ENCODE measurements around the gene REX1BD.

Gene REX1BD

GRCh38 chr19:18562086-18562485 lies 26.5 kb upstream of the REX1BD start:
- TF ChIP-seq, protein P1, sequence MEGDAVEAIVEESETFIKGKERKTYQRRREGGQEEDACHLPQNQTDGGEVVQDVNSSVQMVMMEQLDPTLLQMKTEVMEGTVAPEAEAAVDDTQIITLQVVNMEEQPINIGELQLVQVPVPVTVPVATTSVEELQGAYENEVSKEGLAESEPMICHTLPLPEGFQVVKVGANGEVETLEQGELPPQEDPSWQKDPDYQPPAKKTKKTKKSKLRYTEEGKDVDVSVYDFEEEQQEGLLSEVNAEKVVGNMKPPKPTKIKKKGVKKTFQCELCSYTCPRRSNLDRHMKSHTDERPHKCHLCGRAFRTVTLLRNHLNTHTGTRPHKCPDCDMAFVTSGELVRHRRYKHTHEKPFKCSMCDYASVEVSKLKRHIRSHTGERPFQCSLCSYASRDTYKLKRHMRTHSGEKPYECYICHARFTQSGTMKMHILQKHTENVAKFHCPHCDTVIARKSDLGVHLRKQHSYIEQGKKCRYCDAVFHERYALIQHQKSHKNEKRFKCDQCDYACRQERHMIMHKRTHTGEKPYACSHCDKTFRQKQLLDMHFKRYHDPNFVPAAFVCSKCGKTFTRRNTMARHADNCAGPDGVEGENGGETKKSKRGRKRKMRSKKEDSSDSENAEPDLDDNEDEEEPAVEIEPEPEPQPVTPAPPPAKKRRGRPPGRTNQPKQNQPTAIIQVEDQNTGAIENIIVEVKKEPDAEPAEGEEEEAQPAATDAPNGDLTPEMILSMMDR (IDR thresholded peaks at IDR 0.05; ENCODE audit: insufficient read depth, low read depth, low read length, missing control alignments) = no peak
- no peak overlapping the region for H3K4me3 ChIP-seq (ENCODE audit: low read length)
- DNase-seq (ENCODE audit: low read depth) = no peak

GRCh38 chr19:18566953-18567352 lies 21.6 kb upstream of the REX1BD start:
- no peak for DNase-seq (ENCODE audit: low read depth)
- H3K4me3 ChIP-seq (ENCODE audit: low read length) = no peak overlapping the region
- TF ChIP-seq, protein P1 (IDR thresholded peaks at IDR 0.05; ENCODE audit: insufficient read depth, low read depth, low read length, missing control alignments) = no peak

- TF ChIP-seq, protein P1 (IDR thresholded peaks at IDR 0.05; ENCODE audit: insufficient read depth, low read depth, low read length, missing control alignments) = no peak
- no peak overlapping the region for H3K4me3 ChIP-seq (ENCODE audit: low read length)
- no peak for DNase-seq (ENCODE audit: low read depth)
These were observed 20.2 kb upstream of the REX1BD start for GRCh38 chr19:18568367-18568766.

DNA sequence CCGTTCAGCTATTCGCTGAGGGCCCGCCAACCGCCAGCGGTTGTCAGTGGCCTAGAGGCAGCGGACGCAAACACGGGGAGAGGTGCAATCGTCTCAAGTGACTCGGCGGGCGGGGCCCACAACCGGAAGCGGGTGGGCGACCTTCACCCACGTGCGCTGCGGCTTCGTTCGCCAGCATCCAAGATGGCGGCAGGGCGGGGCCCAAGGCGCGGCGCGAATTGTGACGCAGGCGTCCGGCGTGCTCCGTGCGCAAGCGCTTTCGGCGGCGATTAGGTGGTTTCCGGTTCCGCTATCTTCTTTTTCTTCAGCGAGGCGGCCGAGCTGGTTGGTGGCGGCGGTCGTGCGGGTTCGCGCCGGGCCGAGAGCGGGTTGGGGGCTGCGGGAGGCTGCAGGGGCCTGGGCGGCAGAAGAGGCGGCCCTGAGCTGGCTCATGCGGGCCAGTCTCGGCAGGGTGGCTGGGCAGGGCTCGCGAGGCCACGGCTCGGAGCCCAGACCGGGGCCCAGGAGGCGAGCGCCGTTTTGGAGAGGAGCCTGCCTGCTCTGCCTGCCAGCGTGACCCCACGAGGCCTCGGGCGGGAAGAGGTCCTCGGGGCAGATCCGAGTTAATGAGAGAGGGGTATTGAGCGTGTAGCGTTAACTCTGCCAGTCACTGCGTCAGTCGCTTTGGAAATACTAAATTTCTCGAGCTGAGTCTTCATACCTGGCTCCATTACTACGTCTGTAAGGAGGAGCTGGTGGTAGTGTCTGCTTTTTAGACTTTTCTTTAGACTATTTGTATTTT lies 16.8 kb upstream of the REX1BD start, which contains the start of gene UBA52:
UBA52 (plus strand) TSS at position 294 of the 781 bp plus-strand sequence. CDS start 1,444 bp downstream, outside the sequence.
- DNase-seq (ENCODE audit: low read depth) = peak; percentile 99
- peak within 1 kb of the TSS; percentile 98 for H3K4me3 ChIP-seq (ENCODE audit: low read length)
- TF ChIP-seq, protein P1 (IDR thresholded peaks at IDR 0.05; ENCODE audit: insufficient read depth, low read depth, low read length, missing control alignments) = no peak

DNA sequence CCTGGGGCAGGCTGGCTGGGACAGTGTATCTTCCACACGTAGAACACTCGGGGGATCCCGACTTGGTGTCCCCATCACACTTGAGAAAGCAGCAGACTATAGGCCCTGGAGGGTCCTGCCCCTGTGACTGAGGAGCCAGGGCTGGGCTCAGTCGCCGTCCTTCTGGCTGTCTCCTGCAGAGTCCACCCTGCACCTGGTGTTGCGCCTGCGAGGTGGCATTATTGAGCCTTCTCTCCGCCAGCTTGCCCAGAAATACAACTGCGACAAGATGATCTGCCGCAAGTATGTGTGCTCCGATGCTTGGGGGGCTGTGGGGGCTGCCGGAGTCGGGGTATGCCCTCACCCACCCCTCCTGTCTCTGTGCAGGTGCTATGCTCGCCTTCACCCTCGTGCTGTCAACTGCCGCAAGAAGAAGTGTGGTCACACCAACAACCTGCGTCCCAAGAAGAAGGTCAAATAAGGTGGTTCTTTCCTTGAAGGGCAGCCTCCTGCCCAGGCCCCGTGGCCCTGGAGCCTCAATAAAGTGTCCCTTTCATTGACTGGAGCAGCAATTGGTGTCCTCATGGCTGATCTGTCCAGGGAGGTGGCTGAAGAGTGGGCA lies 13.8 kb upstream of the REX1BD start:
- TF ChIP-seq, protein P1 (IDR thresholded peaks at IDR 0.05; ENCODE audit: insufficient read depth, low read depth, low read length, missing control alignments) = no peak
- DNase-seq (ENCODE audit: low read depth) = no peak
- no peak overlapping the region for H3K4me3 ChIP-seq (ENCODE audit: low read length)

DNA sequence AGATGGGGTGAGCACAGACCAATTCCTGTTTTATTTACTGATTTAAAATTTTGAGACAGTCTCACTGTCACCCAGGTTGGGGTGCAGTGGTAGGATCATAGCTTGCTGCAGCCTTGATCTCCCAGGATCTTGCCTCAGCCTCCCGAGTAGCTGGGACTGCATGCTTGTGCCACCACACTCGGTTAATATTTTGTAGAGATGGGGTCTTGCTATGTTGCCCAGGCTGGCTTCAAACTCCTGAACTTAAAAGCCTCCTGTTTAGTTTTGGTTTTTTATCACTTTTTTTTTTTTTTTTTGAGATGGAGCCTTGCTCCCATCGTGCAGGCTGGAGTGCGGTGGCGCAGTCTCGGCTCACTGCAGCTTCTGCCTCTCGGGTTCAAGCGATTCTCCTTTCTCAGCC lies 12.2 kb upstream of the REX1BD start:
- DNase-seq (ENCODE audit: low read depth) = no peak
- TF ChIP-seq, protein P1 (IDR thresholded peaks at IDR 0.05; ENCODE audit: insufficient read depth, low read depth, low read length, missing control alignments) = no peak
- H3K4me3 ChIP-seq (ENCODE audit: low read length) = no peak overlapping the region

Data from epithelial cell of esophagus (primary cell).